GM12864 (cell line): ENCODE measurements around the gene ZBED3.
A peak's percentile ranks its signal among the peaks of the same experiment; 100 is the strongest.

Source experiments
- DNase-seq: peaks from one replicate; pipeline ENCODE4 v3.0.0-alpha.2; 2011; ENCODE audit warnings: low read depth
- H3K4me3 ChIP-seq: 2 replicates; pipeline ENCODE4 v1.5.1; 2011; ENCODE audit warnings: mild to moderate bottlenecking, low read depth, low read length, control low read depth
- CTCF ChIP-seq: IDR thresholded peaks from 2 replicates; pipeline ENCODE4 v1.5.1; 2011; ENCODE audit warnings: low read depth, mild to moderate bottlenecking, moderate library complexity, low read length, control low read depth, inconsistent platforms; ENCODE audit errors: missing control alignments

Gene ZBED3, protein sequence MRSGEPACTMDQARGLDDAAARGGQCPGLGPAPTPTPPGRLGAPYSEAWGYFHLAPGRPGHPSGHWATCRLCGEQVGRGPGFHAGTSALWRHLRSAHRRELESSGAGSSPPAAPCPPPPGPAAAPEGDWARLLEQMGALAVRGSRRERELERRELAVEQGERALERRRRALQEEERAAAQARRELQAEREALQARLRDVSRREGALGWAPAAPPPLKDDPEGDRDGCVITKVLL

DNA sequence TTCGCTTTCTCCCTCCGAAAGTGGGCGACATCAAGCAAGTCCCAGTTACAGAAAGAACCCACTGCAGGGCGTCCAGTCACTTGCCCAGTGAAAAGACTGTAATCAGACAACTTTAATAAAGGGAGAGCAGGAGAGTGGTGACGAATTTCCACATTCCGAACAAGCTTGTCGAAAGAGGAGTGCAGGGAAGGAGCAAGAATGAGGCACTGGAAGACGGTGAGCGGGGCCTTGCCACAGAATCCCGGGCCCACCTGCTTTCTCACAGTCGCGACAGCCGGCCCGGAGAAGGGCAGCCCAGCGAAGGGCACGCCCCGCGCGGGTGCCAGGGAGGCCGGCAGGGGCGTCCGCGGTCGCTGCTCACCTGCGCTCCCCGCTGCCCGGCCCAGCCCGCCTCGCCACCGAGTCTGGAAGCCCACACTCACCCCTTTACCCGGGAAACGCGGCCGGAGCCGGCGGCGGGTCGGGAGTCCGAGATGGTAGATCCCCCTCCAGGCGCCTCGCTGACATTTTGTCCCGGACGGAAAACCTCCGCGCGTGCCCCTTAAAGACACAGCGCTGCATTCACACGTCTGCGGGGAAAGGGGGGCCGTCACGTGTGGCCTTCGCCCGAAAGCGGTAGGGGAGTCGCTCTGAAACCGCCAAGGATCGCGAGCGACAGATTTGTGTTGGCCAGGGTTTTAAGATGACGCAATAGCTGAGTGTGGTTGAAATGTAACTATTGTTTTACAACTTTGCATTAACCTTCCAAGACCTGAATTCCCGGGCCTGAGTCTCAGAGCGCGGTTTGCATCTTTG, at the start of gene ZBED3:
TSS of gene ZBED3 (minus strand) at position 597 of the 795 bp plus-strand sequence. CDS start 9,407 bp downstream, outside the sequence.
- peak; percentile 4 for TF ChIP-seq CTCF
- peak within 1 kb of the TSS; percentile 87 for H3K4me3 ChIP-seq
- DNase-seq: no peak

DNA sequence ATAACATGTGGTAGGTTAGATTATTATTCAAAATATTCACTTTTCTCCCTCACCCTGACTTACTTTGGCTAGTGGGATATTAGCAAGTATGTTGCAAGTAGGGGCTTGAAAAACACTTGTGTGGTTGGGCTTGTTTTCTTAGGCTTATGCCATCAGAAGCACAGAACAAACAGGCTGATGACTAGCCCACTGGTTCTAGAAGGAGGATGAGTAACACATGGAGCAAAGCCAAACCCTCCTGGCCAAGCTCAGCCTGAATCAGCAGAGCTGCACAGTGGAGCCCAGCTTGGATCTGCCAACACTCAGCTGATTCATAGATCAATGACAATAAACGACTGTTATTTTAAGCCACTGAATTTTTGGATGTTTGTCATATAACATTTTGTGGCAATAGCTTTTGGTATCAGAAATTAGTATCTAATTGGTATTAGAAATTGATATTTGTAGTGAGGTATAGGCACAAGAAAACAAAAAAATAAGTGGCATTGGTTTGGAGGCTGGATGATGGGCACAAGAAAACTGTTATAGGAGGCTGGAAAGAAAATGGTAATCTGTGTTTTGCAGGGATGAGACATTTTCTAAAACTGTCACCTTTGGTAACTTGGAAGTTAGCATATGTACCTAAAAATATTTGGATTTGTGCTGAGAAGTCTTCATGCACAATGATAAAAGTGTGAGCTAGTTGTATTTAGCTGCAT, 46.1 kb upstream of the ZBED3 start:
- DNase-seq: no peak
- H3K4me3 ChIP-seq: no peak overlapping the region
- TF ChIP-seq CTCF: no peak

DNA sequence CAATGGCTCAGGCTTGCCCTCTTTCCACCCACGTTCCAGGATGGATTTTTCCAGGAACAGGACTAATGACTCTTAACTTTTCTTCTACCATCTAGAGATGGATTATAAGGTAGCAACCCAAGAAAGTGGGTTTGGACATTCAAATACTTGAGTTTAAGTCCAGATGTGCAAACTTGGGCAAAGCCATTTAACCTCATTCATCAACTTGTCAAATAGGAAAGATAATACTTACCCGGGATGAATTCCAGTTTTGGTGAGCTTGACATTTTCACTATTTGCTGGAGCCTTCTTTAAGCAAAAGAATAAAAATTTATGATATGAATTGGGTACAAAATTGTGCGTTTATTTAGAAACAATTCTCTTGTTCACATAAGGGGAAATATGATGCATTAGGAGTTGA, 44.3 kb upstream of the ZBED3 start:
- no peak for DNase-seq
- no peak overlapping the region for H3K4me3 ChIP-seq
- TF ChIP-seq CTCF: no peak

GRCh38 chr5:77129391-77129990, 42.4 kb upstream of the ZBED3 start:
- DNase-seq: no peak
- H3K4me3 ChIP-seq: no peak overlapping the region
- TF ChIP-seq CTCF: no peak

DNA sequence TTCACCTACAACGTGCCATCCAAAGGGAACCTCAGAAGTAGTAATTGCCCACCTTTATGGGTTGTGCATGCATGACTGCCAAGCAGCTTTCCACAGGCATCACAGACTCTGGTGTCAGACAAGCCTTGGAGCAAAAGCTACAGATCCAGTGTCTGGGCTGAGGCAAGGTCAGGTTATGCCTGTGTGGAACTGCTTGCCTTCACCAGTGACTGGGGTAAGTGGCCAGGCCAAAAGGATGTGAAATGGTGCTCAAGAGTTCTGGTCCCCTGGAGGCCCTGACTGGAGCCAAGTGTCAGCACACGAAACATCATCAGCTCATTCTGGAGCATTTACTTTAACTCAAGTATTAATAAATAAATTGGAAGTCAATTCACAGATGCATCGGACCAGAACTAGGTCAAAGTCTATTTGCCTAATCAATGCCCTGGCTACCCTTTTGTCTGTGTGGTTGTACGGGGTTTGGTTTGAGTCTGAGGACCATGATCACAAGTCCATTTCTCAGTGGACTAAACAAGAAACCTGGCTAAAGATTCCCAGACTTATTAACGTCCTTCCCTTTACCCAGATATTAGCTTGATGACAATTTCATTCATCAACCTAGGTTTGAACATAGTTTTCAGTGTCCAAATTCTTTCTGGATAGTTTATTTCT, 41.5 kb upstream of the ZBED3 start:
- DNase-seq: no peak
- H3K4me3 ChIP-seq: no peak overlapping the region
- TF ChIP-seq CTCF: no peak

DNA sequence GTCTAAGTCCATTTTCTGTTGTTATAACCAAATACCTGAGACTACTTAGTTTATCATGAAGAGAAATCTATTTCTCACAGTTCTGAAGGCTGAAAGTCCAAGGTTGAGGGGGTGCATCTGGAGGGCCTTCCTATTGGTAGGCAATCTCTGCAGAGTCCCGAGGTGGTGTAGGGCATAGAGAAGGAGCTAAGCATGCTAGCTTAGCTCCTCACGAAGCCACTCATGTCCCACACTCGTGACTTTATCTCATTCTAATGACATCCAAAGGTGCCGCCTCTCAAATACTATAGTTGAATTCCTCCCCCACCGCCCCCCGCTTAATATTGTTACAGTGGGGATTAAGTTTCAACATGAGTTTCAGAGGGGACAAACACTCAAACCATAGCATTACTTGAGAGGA, 36.0 kb upstream of the ZBED3 start:
- no peak overlapping the region for H3K4me3 ChIP-seq
- no peak for TF ChIP-seq CTCF
- no peak for DNase-seq
